HepG2 (cell line): ENCODE data around the gene AMPH.

ENCODE experiments used
- HNRNPL ChIP-seq: fragments of 200-400 bp; formaldehyde crosslinking; IDR thresholded peaks from 2 replicates; pipeline ENCODE4 v1.6.1; 2017; ENCODE audit warnings: mild to moderate bottlenecking, low read depth, low read length
- NFATC3 ChIP-seq: sonication (generic); formaldehyde crosslinking; IDR thresholded peaks from 2 replicates; pipeline ENCODE4 v1.5.1; 2020; ENCODE audit warnings: mild to moderate bottlenecking, missing genetic modification reagents
- ZNF317 ChIP-seq: sonication (generic); formaldehyde crosslinking; IDR thresholded peaks from 2 replicates; pipeline ENCODE4 v1.5.0; 2020; ENCODE audit warnings: mild to moderate bottlenecking, missing genetic modification reagents

DNA sequence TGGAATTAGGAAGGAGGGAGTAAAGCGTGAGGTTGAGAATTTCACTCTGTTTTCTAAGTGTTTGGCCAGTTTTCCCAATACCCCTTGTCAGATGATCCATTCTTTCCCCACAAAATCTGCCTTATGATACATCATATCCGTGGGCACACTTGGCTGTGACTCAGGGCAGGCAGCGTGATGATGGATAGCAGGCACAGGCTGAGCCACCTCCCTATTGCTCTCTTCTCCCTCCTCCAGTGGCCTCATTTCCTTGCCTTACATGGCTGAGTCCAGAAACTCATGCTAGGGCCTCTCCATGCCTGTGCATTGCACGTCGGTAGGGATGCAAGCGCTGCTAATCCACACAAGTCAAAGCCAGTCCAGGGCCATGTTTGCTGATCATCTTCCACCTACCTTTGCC, 128.3 kb downstream of the AMPH start:
- TF ChIP-seq HNRNPL, result no peak
- TF ChIP-seq NFATC3 (CRISPR knock-in tag), result no peak
- no peak for TF ChIP-seq ZNF317 (CRISPR knock-in tag)
